Epithelial cell of esophagus (primary cell): ENCODE measurements around the gene ZNF143.

Experiments
- DNase-seq: peaks from one replicate; pipeline ENCODE4 v3.0.0; 2010; ENCODE audit warnings: low read depth
- H3K4me3 ChIP-seq: 2 replicates; pipeline ENCODE4 v1.5.1; 2011; ENCODE audit warnings: mild to moderate bottlenecking, low read length, control low read depth
- CTCF ChIP-seq: IDR thresholded peaks from 2 replicates; pipeline ENCODE4 v1.5.1; 2011; ENCODE audit warnings: low read depth, mild to moderate bottlenecking, low read length, control low read depth, inconsistent platforms; ENCODE audit not compliant: insufficient read depth; ENCODE audit errors: missing control alignments

Gene ZNF143

GRCh38 chr11:9565822-9566560 is 105.2 kb downstream of the ZNF143 start:
- TF ChIP-seq CTCF, result no peak
- H3K4me3 ChIP-seq, result no peak overlapping the region
- DNase-seq, result peak; percentile 100

DNA sequence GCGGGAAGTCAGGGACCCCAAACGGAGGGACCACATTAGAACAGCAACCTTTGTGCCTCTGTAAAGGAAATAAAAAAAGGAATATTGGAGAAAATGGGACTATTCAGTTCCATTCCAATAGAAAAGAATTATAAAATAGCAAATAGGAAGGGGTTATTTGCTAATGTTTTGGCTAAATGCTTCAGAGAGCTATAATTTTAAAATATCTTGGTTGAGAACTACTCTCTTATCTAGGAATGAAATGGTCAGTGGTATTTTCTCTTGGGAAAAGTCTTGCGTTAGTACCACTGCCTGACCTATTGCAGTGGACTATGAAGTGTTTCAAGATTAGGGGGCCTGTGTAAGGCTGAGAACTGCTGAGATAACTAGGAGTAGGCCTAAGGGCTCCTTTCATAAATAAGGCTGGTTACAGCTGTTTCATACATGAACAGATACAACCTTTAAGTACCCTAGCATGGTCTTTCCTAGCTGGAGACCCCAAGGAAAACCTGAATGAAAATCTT is 105.8 kb downstream of the ZNF143 start:
- no peak for DNase-seq
- H3K4me3 ChIP-seq, result no peak overlapping the region
- TF ChIP-seq CTCF, result no peak

GRCh38 chr11:9567401-9567800 is 106.6 kb downstream of the ZNF143 start:
- H3K4me3 ChIP-seq, result no peak overlapping the region
- DNase-seq, result no peak
- no peak for TF ChIP-seq CTCF

GRCh38 chr11:9568161-9568853 is 107.5 kb downstream of the ZNF143 start:
- no peak for TF ChIP-seq CTCF
- no peak overlapping the region for H3K4me3 ChIP-seq
- DNase-seq, result no peak

GRCh38 chr11:9568854-9569587 is 108.2 kb downstream of the ZNF143 start:
- peak; percentile 98 for DNase-seq
- peak overlapping the region; percentile 27 for H3K4me3 ChIP-seq
- TF ChIP-seq CTCF, result no peak

DNA sequence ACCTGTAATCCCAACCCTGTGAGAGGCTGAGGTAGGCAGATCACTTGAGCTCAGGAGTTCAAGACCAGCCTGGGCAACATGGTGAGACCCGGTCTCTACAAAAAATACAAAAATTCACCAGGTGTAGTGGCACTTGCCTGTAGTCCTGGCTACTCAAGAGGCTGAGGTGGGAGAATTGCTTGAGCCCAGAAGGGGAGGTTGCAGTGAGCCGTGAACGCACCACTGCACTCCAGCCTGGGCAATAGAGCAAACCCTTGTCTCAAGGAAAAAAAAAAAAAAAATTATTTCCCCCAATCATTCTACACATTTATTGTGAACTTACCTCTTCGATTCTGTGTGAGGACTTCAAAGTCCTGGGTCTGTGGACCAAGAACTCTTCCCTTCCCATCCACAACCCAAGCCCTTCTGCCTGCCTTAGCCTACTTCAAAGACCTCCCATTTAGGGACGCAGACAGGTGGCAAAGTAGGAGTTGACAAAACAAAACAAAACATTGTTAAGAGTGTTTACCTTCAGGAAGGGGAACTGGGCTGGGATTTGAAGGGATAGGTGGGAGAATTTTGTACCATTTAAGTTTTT is 108.9 kb downstream of the ZNF143 start:
- DNase-seq, result no peak
- no peak for TF ChIP-seq CTCF
- H3K4me3 ChIP-seq, result peak overlapping the region; percentile 27
